Right renal cortex interstitium (tissue), 3 donors: ENCODE measurements around the gene DLG2. TPM values are rescaled to one million over a fixed set of nuclear protein-coding genes. Genes with fewer than 3 reads are reported as not detected.

ENCODE experiments used
- DNase-seq, 3 donors: peaks; one replicate each; pipeline ENCODE4 v3.0.0-alpha.2; 2013; ENCODE audit warnings: low read depth in 3 of 3, low spot score in 2 of 3
- polyA plus RNA-seq, 3 donors: library from polyadenylated mRNA; unstranded; fragments of 120-200 nt; gene quantifications; one replicate each; pipeline ENCODE4 v1.2.1, GENCODE V29; 2013; ENCODE audit not compliant: insufficient read length in 3 of 3

Gene DLG2
- polyA plus RNA-seq, 3 donors, result 11.5 to 14.0 (median 13.3) TPM

DNA sequence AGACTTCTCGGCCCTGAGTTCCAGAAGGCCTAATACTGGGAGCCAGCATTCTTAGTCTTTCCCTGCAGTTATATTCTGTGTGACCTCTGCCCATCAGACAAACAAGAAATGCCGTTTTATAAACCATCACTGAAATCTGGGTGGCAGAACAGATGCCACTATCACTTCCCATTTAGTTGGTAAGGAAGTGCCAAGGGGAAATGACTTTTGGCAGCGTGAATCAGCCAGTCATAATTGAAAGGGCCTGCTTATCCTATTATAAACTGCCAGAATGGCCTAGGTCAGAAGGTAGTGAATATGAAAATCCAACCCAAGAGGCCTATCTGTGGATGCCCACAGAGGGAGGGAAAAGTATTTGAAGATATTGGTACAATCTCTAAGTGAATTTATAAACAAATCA lies 1694.1 kb downstream of the DLG2 start:
- DNase-seq, result no peak

DNA sequence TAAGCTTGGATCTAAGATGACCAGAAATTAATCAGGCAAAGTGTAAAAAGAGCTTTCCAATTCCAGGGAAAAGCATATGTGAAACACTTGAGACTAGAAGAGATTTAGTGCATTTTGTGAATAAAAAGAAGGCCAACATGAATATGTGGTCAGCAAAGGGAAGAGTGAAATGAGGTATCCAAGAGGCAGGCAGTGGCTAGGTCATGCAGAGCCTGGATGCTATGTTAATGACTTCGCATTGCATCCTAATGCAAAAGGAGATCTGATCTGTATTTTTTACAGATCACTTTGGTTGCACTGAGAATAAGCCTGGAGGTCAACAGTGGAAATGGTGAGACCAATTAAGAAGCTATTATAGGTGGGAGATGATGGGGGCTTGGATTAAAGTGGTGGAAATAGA lies 1699.7 kb downstream of the DLG2 start:
- no peak for DNase-seq

DNA sequence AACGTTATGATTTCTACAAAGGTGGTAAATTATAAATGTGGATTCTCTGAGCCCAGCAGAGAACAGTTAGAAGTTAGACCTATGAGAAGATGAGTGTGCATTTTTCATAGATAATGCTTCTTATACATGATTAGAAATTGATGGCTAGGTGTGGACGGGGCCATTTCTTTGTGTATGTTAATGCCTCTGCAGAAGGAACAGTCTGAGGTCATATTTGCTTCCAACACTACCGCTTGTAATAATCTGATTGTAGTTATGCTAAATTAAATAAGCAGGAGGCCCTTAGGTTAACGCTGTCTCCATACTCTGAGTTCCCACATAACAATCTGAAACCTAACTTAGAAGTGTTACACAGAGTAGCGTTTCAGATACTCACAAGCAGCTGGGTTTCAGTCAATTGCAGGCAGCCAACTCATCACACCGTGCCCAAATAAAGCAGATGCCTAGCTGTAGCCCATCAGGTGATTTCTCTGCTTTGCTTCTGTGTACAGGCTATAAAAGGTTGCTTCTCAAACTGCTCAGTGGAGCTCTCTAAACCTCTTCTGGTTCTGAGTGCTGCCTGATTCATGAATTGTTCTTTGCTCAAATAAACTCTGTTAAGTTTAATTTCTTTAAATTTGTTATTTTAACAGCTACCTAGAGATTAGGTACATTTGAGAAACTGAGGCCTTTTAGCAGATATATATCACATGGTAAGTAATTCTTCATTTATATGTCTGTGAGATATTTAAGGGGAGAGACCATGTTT lies 1702.2 kb downstream of the DLG2 start:
- no peak for DNase-seq

DNA sequence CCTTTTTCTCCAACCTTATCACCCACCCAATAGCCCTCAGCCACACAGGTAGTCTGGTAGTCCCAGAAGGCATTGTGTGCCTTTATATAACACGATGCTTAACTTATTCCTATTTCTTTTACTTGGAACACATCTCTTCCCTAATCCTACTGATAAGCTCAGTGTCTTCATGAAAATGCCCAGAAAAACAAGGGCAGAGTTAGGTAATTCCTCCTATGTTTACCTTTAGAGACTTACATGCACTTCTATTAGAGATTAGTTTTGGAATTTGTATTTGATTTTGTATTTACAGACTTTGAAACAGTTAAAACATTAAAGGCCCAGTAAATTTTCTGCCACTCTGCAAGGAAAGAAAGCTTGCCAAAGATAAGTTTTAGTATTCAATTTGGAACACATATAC lies 1703.2 kb downstream of the DLG2 start:
- DNase-seq, result no peak

DNA sequence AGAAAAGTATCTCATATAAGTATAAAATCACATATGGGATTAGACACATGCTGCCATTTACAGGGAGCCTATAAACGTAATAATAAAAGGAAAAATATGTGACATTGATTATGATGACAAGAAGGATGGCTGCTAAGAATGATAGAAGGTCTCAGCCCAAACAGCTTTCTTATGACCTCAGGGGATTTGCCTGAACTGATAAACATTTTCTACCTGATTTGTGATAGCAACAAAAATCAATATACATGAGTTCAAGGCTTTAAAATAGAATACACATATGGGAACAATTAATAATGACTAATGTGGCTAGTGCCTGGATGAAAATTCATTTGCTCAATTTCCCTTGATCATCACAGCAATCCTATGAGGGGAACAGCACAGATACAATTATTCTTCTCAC lies 1704.2 kb downstream of the DLG2 start:
- DNase-seq, result no peak

DNA sequence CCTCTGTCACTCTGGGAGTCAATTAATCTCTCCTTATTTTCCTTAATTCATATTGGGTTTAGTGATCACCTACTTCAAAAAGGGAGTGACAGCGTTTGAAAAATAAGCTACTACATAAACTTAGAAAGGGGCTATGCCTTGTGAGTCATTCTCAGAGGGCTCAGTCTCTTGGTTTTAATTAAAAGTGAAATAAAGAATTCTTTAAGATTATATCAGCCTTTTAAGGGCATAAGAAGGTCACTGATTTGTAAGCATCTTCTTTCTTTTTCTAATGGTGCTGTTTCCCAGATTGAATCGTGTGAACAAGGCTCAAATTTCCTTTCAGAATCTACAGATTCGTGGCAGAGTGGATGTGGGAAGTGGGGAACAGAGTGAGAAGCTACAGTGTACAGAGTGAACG lies 1704.8 kb downstream of the DLG2 start:
- no peak for DNase-seq

DNA sequence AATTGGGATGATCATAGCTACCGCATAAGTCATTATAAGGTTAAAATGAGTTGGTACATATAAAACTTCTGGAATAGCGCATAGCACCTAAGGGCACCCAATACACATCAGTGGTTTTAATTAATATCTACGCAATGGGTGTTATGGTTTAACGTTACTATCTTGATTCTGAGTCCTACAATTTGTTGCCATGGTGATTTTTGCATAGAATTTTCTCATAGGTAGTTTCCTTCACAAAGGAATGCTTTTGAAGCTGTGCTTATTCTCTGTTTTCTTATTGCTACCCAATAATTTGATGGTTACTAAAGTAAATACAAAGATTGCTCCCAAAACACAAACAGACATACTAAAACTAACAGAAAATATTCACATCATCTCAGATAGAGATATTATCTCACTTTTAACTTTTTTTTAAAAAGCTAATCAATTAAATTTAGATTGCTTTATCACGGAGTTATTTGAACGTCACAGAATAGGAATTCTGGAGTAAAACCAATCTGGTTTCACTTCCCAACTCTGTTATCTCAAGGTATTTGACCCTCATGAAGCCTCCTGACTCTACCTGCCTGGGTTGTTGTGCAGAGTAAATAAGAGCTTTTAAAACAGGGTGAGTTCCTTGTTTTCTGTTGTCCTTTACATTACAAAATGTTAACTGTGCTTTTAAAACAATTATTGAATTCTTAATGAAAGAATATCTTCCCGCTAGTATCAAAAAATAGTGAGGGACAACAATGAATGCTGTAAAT lies 1705.5 kb downstream of the DLG2 start:
- DNase-seq, result no peak

DNA sequence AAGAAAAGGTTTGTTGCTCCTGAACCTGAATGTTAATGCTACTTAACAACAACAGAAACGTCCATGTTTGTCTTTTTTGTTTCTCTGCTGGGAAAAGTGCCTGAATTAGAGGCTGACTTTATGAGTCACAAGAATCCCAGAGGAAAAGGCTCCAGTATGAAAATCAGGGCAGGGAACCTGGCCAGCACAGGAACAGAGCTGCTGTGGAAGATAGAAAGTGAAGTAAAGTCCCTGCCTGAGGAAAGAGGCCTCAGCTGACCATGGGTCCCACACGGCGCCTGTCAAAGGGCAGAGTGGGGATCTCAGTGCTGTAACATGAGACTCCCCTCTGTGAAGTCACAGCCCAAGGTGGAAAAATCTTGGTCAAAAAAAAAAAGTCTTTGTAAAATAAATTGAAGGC lies 1708.7 kb downstream of the DLG2 start:
- no peak for DNase-seq

DNA sequence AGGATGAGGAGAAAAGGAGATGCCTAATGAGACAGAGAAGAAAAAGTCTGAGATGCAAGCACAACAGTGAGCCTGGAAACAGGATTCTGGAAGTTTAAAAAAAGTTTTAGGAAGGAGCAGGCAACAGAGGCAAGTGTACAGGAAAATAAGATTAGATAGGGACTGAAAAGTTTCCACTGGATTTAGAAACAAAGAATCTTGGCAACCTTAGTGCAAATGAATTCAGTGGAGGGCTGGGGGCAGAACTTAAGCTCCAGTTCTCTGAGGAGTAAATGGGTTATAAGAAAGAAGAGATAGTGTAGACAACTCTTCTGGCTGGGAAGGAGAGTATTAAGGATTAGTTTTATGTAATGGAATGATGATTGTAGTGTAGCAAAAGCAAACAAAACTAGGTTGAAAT lies 1712.1 kb downstream of the DLG2 start:
- DNase-seq, result no peak

DNA sequence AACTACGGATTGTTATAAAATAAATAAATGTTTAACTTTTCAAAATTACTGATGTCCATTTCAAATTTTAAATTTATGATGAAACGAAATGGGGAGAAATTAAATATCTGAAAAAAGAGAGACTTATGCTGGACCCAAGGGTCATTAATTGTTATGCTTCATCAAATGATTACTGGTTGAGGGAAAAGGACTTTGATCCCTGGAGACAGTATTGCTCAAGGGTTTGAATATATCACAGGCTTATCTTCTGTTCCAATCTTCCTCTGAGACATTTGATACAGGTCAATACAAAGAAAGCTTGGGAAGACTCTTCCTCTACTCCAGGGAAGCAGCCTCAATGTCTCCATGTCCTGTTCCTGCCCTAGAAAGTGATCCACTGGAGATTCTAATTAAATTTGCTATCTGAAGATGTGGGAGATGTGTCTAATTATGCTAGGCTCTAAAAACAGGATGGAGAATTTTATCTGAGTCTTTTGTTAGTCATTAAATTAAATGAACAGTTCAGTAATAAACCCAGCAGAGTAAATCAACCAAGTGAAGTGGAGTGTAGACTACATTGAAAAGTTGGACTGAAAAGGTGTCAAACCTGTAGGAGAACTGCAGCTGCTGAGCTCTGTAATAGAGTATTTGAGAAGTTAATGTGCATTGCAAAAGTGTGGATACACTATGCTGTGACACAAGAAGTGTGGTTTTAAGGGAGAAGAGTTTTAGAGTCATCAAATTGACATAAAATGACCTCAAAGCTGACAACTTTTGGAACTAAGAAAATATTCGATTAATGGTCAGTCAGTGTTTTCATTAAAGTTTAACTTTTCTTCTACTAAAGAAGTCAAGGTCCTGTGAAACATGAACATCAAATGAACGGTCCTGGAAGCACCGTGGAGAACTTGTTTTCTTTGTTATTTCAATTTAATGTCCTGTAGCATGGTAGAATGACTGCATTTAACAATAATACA lies 1717.3 kb downstream of the DLG2 start:
- DNase-seq, result no peak

DNA sequence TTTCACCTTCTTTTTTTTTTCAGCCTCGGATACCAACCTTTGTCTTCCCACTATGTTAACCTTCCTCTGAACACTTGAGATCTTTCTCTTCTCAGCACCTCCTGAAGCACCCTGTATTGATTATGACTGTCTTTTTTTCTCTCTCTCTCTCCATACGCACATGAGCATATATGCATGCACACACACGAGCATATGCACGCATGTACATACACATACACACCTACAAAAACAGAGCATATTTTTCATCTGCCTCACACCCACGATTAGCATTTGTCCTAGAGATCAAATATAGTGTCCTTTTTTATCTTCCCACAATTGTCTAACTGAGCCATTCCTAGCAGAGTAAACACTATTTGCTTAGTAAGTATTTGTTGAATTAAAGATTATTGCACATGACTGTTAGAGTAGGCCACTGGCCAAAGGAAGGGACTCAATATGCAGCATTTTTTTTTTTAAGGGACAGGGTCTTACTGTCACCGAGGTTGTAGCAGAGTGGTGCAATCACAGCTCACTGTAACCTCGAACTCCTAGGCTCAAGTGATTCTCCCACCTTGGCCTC lies 1718.8 kb downstream of the DLG2 start:
- DNase-seq, result no peak

DNA sequence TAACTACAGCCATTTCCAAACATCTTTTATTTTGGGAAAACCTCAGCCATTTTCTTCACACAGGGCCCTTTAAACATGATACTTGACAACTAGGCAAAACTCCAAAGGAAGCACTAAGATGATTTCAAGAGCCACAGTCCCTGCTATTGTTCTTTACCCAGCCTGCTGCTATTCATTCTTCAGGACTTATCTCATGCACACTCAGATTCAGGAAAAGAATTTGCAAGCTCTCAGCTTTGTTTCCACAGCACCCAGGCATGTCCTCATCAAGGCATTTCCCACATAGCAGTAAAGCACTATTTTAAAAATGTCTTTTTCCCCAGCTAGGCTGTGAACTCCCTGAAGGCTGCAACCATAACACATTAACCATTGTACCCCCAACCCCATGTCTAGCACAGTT lies 1731.6 kb downstream of the DLG2 start:
- DNase-seq, result no peak

DNA sequence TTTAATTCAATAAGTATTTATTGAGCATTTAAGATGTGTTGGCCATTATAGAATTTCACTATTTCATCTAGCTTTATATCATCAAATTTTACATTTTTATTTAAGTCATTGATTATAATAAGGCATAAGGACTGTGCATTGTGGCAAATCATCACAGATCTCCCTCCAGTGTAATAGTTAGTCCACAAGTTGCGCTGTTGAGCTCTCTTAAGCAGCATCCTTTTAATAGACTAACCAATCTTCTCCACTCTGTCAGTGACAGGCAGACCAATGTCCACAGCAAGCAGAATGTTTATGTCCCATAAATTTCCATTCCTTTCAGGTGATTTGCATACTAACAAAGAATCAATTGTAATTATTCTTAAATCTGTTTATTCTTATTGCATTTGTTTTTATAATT lies 1745.7 kb downstream of the DLG2 start:
- DNase-seq, result no peak

DNA sequence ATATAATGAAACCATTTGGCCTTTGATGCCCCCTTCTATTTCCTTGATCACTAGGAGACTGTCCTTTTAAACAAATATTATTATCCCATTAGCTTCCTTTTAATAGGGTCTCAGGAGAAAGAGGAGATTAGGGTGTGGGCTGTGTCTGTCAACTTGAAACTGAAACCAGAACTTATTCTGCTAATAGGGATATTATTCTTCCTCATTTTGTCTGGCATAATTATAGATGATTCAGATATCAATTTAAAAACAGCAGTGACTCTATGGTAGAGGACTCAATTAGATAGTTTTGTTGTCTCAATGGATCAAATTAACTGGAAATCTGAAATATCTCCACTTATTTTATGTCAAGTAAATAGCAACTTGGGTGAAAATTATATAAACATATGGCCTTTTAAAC lies 1756.1 kb downstream of the DLG2 start:
- no peak for DNase-seq

DNA sequence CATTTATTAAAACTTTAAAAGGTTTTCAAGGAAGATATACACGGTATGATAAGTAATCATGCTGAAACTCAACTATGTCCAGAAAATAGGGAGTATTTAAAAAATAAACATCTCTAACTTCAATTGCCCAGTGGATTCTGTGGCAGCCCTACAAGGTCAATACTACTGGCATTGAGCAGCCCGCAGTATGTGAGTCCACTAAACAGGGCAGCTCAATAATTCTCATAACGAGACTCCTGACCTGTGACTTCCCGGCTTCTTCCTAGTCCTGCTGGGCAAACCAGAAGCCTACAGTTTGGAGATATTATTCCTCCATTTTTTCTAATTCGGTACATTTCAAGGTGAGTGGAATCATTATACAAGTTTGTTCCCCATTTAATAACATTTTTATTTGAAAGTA lies 1760.5 kb downstream of the DLG2 start:
- DNase-seq, result no peak

DNA sequence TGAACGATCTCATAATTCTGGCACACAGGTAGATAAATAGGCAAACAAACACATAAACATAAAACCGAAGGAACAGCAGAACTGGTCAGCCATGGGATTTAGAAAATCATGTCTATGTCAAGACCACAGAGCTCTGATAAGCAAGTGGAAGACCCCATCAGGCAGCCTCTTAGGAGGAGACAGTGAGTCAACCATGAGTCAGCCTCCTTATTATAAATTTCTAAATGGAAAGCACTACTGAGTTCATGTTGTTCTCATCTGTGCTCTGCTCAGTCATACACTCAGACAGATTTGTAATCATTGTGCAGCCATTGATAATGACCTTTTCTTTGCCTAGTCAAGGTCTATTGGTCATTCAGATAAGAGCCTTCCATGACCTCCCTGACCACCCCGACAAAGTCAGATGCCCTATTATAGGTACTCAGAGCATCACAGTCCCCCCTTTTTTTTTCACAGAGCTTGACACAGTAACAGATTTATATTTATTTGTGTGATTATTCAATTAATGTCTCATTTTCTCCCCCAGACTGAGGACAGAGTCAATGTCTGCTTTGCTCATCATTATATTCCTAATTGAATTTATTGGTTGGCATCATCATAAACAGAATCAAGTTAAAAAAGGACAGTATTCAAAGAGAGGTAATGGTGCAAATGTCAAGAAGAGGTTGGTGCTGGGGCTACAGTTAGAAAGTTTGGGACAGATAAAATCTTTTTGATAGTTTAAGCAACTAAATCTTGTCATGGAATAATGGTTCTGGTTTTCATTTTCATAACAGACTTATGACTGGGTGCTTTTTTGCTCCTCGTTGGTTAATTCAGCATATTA lies 1761.3 kb downstream of the DLG2 start:
- no peak for DNase-seq

DNA sequence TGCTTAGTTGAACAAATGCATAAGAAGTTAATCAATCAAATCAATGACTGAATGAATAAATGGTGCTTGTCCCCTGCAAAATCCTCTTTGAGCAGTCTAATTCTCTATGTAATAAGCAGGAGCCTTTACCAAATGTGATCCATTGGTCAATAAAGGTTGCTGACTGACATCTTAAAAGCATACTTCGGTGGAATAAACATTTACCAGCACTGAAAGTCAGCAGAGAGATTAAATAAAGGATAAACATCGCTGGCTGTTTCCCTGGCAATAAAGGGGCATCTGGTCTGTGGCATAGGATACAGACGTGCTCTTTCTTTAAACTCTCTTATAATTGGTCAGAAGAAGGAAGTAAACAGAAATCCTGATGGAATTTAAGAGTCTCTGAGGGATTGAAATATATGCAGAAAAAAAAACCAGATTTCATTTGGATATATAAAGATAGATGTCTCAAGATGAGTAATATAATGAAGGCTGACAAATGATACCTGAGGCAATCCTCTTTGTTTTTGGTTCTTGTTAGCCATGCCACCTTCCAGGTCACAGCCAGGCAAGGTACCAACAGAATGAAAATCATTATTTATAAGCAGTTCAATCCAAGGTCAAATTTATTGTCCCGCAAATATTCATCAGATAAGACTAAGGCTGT lies 1762.6 kb downstream of the DLG2 start:
- no peak for DNase-seq

DNA sequence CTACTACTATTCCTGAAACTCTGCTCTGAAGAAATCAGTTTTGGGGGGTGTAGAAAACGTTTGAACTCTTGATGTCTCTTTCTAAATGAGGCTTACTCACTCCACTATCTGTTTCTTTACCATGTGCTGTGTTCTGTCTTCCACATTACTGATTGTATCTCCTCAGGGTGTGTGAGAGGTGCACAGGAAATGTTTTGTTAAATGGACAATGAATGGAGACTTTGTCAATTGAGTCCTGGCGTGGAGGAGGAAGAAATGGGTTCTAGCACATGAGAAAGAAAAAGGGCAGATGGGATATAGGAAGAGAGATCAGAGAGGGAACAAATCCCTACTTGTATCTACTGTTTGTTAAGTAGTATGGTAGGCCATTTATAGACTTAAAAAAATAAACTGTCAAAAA lies 1763.9 kb downstream of the DLG2 start:
- DNase-seq, result no peak

DNA sequence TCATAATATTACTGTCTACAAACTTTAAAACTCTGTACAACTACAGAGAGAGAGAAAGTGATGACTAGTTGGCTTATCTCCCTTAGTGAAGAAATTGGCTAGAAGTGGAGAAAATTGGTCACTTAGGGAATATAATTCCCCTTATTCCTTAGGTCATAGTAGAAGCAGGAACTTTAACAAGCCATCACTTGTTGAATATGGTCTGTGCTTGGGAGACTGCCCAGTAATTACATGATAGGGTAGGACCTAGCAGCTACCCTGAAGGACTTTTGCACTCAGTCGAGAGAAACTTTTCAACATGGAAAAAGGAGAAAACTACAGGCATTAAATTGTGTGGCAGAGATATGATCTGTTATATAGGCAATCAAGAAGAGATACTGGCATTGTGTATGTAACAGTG lies 1764.5 kb downstream of the DLG2 start:
- no peak for DNase-seq

DNA sequence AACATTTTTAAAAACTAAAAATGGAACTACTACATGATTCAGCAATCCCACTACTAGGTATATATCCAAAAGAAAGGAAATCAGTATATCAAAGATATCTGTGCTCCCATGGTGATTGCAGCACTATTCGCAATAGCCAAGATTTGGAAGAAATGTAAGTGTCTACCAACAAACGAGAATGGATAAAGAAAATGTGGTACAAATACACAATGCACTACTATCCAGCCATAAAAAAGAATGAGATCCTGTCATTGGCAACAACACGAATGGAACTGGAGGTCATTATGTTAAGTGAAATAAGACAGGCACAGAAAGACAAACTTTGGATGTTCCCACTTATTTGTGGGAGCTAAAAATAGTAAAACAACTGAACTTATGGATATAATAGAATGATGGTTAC lies 1765.1 kb downstream of the DLG2 start:
- no peak for DNase-seq
